Measurements from ENCODE around the gene TCP10L.

The TCP10L gene

GRCh38 chr21:32554832-32555638 lies 30.3 kb downstream of the TCP10L start:
- TF ChIP-seq CTCF (IDR thresholded peaks at IDR 0.05; ENCODE audit: low read depth, low read length), result no peak
- no peak overlapping the region for H3K4me3 ChIP-seq (ENCODE audit: low read depth, low read length)
- no peaks in the 10 kb centered on the region for H3K36me3 ChIP-seq
- H3K4me1 ChIP-seq, result no peaks in the 10 kb centered on the region
- no peak for DNase-seq
- H3K27me3 ChIP-seq, result peaks cover 6% of the 10 kb centered on the region; the same call in 1 of the 2 replicates
- H3K9me3 ChIP-seq, result no peaks in the 10 kb centered on the region

- Histone ChIP-seq H3K27me3 (peaks cover 19% of the 10 kb centered on the region), H3K4me1 (no peaks in the 10 kb centered on the region), H3K36me3 (no peaks in the 10 kb centered on the region), H3K4me3 (ENCODE audit: low read depth, low read length) (no peak overlapping the region), H3K9me3 (no peaks in the 10 kb centered on the region)
- no peak for TF ChIP-seq CTCF (IDR thresholded peaks at IDR 0.05; ENCODE audit: low read depth, low read length)
- DNase-seq, result no peak
These were observed 35.4 kb downstream of the TCP10L start for GRCh38 chr21:32549886-32550285.

GRCh38 chr21:32549440-32549839 lies 35.9 kb downstream of the TCP10L start:
- H3K4me3 ChIP-seq (ENCODE audit: low read depth, low read length), result no peak overlapping the region
- no peak for TF ChIP-seq CTCF (IDR thresholded peaks at IDR 0.05; ENCODE audit: low read depth, low read length)

GRCh38 chr21:32548978-32549377 lies 36.3 kb downstream of the TCP10L start:
- H3K27me3 ChIP-seq, result peaks cover 19% of the 10 kb centered on the region
- H3K4me3 ChIP-seq (ENCODE audit: low read depth, low read length), result no peak overlapping the region
- TF ChIP-seq CTCF (IDR thresholded peaks at IDR 0.05; ENCODE audit: low read depth, low read length), result no peak
- no peaks in the 10 kb centered on the region for H3K9me3 ChIP-seq
- no peaks in the 10 kb centered on the region for H3K36me3 ChIP-seq
- no peaks in the 10 kb centered on the region for H3K4me1 ChIP-seq
- DNase-seq, result no peak

More at GRCh38 chr21:32549440-32549839, 35.9 kb downstream of the TCP10L start:
- Histone ChIP-seq H3K36me3 (no peaks in the 10 kb centered on the region), H3K27me3 (peaks cover 19% of the 10 kb centered on the region), H3K9me3 (no peaks in the 10 kb centered on the region), H3K4me1 (no peaks in the 10 kb centered on the region)
- no peak for DNase-seq

GRCh38 chr21:32547018-32547417 lies 38.3 kb downstream of the TCP10L start:
- Histone ChIP-seq H3K27me3 (peaks cover 17% of the 10 kb centered on the region), H3K36me3 (no peaks in the 10 kb centered on the region), H3K4me3 (ENCODE audit: low read depth, low read length) (no peak overlapping the region), H3K4me1 (no peaks in the 10 kb centered on the region), H3K9me3 (no peaks in the 10 kb centered on the region)
- no peak for DNase-seq
- TF ChIP-seq CTCF (IDR thresholded peaks at IDR 0.05; ENCODE audit: low read depth, low read length), result no peak

GRCh38 chr21:32545948-32546441 lies 39.3 kb downstream of the TCP10L start:
- no peak for TF ChIP-seq CTCF (IDR thresholded peaks at IDR 0.05; ENCODE audit: low read depth, low read length)
- no peak for DNase-seq
- H3K4me3 ChIP-seq (ENCODE audit: low read depth, low read length), result no peak overlapping the region
- no peaks in the 10 kb centered on the region for H3K4me1 ChIP-seq
- H3K27me3 ChIP-seq, result peaks cover 16% of the 10 kb centered on the region
- no peaks in the 10 kb centered on the region for H3K36me3 ChIP-seq
- no peaks in the 10 kb centered on the region for H3K9me3 ChIP-seq

All from BE2C (cell line).